Mucosa of descending colon (tissue), 3 donors: Measurements from ENCODE around the gene SLC5A3. TPM values are rescaled to one million over a fixed set of nuclear protein-coding genes. Genes with fewer than 3 reads are reported as not detected.

Experiments used
- ATAC-seq: fragments of 200-7000 bp; cut with Tn5 transposase; one replicate; pipeline ENCODE4 v1.9.1; 2020; ENCODE audit warnings: mild to moderate bottlenecking, moderate library complexity
- DNase-seq, 3 donors: peaks; one replicate each; pipeline ENCODE4 v3.0.0-alpha.2; 2020
- H3K36me3 ChIP-seq: fragments of 200-600 bp; one replicate; pipeline ENCODE4 v1.8.0; 2021; ENCODE audit warnings: low read depth, mild to moderate bottlenecking
- H3K4me1 ChIP-seq: fragments of 200-600 bp; one replicate; pipeline ENCODE4 v1.8.0; 2021; ENCODE audit warnings: low read depth, mild to moderate bottlenecking
- H3K4me3 ChIP-seq: fragments of 200-600 bp; one replicate; pipeline ENCODE4 v1.8.0; 2021; ENCODE audit warnings: mild to moderate bottlenecking
- H3K9me3 ChIP-seq: fragments of 200-600 bp; one replicate; pipeline ENCODE4 v1.8.0; 2021; ENCODE audit warnings: mild to moderate bottlenecking
- intact Hi-C, 2 donors: fragments of 100-400 bp; cut with DNase I in 1 of 2; cut with micrococcal nuclease in 1 of 2; formaldehyde crosslinking; loops; one replicate each; pipeline versions ENCODE4 v1.11.0 to v1.11.1; 2022; cut with DNase I, micrococcal nuclease
- total RNA-seq, 3 donors: library from RNA; stranded (reverse); fragmentation: NEBNext Ultra II Directional in 2 of 3; extraction: Animal tissue kit (Norgen Biotek cat#: 25700) in 2 of 3; gene quantifications; one replicate each; pipeline versions ENCODE4 v1.2.1 to v1.2.4, GENCODE V29; 2021 to 2023
- TF ChIP-seq, protein P1 (sequence below): fragments of 200-600 bp; IDR thresholded peaks from one replicate; pipeline ENCODE4 v1.8.0; 2022; ENCODE audit warnings: antibody characterized with exemption, mild to moderate bottlenecking
- donor health status: DM: no; HTN: no; CAD: no; lungs with moderate emphysema.
- donor health status: DM: no; HTN: no; CAD: no.
- donor health status: DM: no; HTN: yes; CAD: no.

Gene SLC5A3
- total RNA-seq, 3 donors from 2014 or later: 16.5 to 39.3 (median 19.9) TPM

DNA sequence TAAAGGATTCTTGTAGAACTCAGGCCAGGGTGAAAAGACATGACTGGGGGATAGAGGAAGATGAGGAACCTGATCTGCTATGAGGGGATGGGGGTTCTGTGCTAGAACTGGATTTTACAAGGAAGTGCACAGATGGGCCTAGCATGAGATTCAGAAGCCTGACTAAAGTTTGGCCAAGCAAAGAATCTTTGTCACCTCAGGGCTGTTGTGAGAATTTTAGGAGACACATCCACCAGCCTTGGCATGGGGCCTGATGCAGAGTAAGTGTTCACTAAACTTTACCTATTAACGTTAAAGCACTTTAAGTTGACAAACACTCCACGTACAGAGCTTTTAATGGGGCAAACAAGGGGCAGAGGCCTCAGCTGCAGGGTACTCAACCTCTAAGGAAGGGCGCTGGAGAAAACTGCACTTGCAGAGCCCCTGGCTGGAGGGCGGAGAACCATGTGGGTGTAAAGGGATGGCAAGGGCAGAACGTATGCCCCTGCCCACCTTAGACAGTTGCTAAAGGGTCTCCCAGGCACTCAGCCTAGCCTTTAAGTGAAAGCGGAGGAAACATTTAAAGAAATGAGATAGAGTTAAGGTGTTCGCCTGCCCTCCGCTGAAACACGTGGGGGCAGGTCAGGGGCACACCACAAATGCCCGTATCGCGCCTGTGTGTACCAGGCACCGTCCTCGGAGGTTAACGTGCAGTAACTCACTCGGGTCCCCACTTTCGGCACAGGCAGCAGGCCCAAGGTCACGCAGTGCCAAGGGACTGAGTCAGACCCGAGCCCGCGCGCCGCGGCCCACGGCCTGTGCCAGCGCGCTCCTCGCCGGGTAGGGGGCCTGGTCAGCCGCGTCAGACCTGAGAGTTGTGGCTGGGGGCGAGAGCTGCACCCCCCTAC lies 990 bp upstream of the SLC5A3 start:
- Histone ChIP-seq H3K4me1 (peaks cover 19% of the 10 kb centered on the region), H3K36me3 (no peaks in the 10 kb centered on the region), H3K9me3 (no peaks in the 10 kb centered on the region), H3K4me3 (peak overlapping the region; percentile 13)
- TF ChIP-seq, protein P1, sequence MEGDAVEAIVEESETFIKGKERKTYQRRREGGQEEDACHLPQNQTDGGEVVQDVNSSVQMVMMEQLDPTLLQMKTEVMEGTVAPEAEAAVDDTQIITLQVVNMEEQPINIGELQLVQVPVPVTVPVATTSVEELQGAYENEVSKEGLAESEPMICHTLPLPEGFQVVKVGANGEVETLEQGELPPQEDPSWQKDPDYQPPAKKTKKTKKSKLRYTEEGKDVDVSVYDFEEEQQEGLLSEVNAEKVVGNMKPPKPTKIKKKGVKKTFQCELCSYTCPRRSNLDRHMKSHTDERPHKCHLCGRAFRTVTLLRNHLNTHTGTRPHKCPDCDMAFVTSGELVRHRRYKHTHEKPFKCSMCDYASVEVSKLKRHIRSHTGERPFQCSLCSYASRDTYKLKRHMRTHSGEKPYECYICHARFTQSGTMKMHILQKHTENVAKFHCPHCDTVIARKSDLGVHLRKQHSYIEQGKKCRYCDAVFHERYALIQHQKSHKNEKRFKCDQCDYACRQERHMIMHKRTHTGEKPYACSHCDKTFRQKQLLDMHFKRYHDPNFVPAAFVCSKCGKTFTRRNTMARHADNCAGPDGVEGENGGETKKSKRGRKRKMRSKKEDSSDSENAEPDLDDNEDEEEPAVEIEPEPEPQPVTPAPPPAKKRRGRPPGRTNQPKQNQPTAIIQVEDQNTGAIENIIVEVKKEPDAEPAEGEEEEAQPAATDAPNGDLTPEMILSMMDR: no peak
- DNase-seq: peak in 1 of 3 donors; percentile 30
- peak; percentile 18 for ATAC-seq
- intact Hi-C loops: loop anchor here in 1 of 2 donors (10.0 kb wide), 1 partner anchor 132 kb away; no protein-coding TSS in a partner anchor

DNA sequence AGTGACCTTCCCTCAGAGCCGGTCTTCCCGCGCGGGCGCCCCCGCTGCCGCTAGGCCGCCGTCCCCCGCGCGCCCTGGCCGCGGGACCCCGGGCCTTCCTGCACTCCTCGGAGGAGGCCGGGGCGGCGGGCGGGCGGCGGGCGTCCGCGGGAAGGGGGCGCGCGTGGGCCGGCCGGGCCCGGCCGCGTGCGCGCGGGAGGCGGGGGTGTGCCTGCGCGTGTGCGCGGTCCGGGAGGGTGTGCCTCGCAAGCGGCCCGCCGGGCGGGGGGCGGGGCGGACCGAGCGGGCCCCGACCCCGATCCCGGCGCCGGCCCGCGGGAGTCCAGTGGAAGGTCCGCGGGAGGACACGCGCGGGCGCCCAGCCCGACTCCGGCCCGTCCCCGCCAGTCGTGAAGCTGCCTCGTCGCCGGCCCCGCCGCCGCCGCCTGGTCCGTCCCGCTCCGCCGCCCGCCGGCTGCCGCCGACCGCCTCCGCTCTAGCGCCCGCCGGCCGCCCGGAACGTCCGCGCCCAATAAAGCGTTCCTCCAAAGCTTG lies 438 bp downstream of the SLC5A3 start:
- peak overlapping the region; percentile 58 for H3K4me3 ChIP-seq
- ATAC-seq (peak; percentile 56), DNase-seq (peak in 1 of 3 donors; percentile 45)
- intact Hi-C loops: loop anchor here in 1 of 2 donors (10.0 kb wide), 1 partner anchor 131 kb away; no protein-coding TSS in a partner anchor
- no peaks in the 10 kb centered on the region for H3K36me3 ChIP-seq
- no peaks in the 10 kb centered on the region for H3K9me3 ChIP-seq
- TF ChIP-seq, protein P1: no peak
- peaks cover 32% of the 10 kb centered on the region for H3K4me1 ChIP-seq

DNA sequence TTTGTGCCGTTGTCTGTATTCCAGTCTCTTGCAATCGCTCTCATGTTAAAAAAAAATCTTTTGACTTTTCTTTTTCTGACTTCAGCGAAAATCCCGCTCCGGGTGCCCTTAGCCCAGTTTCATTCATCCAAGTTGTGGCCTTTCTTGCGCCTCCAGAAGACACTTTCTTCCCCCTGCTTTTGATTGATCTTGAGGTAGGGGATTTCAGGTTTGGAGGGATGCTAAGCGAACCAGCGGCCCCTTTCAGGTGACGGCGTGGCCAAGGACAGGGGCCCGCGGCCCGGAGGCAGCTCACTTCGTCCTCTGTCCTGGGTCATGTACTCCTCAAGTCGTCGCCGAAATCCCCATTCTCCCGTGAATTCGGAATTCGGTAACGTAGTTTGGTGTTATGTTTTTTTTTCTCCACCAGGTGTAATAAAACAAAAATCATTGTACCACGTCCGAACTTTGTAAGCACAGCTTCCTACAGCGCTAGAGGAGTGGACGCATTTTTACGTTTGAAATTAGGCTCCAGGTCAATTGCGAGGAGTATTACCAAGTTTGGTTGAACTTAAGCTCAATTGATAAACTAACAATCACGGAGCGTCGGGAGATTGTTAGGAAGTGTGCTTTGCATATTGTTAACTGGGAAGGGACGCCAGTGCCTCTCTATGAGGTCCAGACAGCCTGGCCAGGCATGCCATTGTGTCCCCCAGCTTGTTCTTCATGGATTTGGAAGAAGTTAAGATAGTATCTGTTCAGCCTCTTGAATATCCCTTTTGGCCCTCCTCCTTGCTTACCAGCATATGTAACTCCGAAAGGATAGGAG lies 1.1 kb downstream of the SLC5A3 start:
- no peak for ATAC-seq
- intact Hi-C loops: loop anchor here in 1 of 2 donors (10.0 kb wide), 1 partner anchor 130 kb away; no protein-coding TSS in a partner anchor
- no peaks in the 10 kb centered on the region for H3K9me3 ChIP-seq
- DNase-seq: peak in 2 of 3 donors; percentile 33 to 53
- TF ChIP-seq, protein P1: no peak
- peaks cover 39% of the 10 kb centered on the region for H3K4me1 ChIP-seq
- H3K4me3 ChIP-seq: peak overlapping the region; percentile 58
- H3K36me3 ChIP-seq: no peaks in the 10 kb centered on the region

DNA sequence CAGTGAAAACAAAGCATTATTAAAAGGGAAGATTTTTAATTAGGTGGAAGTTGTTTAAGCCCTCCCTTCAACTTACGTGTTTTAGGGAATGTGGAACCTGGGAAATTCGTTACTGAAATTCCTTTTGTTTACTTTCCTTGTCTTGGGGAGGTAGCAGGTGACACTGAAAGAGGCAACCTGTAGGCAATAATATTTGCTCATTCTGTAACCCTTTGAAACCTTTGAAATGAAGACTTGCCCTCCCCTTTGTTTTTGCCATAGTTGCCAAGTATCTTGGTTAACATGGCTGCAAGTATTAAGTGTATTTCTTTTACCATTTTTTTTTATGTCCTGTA lies 1.7 kb downstream of the SLC5A3 start:
- no peak overlapping the region for H3K4me3 ChIP-seq
- TF ChIP-seq, protein P1: no peak
- H3K4me1 ChIP-seq: peaks cover 45% of the 10 kb centered on the region
- DNase-seq (no peak), ATAC-seq (no peak)
- no peaks in the 10 kb centered on the region for H3K36me3 ChIP-seq
- no peaks in the 10 kb centered on the region for H3K9me3 ChIP-seq
- intact Hi-C loops: loop anchor here in 1 of 2 donors (10.0 kb wide), 1 partner anchor 130 kb away; no protein-coding TSS in a partner anchor
